Ascending aorta (tissue), 2 donors: Measurements from ENCODE around the gene TSPAN17. TPM values are rescaled to one million over a fixed set of nuclear protein-coding genes. Genes with fewer than 3 reads are reported as not detected.

Source experiments
- DNase-seq, 2 donors: peaks; one replicate each; pipeline ENCODE4 v3.0.0-alpha.2; 2019; ENCODE audit warnings: low spot score in 2 of 2
- H3K27ac ChIP-seq, 2 donors: fragments of 200-600 bp; sonication (generic); one replicate each; pipeline ENCODE4 v1.5.1; 2016 to 2017; ENCODE audit warnings: mild to moderate bottlenecking in 1 of 2
- H3K27me3 ChIP-seq: fragments of 200-600 bp; sonication (generic); one replicate; pipeline ENCODE4 v1.5.1; 2017
- H3K36me3 ChIP-seq, 2 donors: fragments of 200-600 bp; sonication (generic); one replicate each; pipeline ENCODE4 v1.5.1; 2016
- H3K4me1 ChIP-seq, 2 donors: fragments of 200-600 bp; sonication (generic); one replicate each; pipeline ENCODE4 v1.5.1; 2016 to 2017; ENCODE audit warnings: mild to moderate bottlenecking in 1 of 2
- H3K4me3 ChIP-seq, 2 donors: fragments of 200-600 bp; sonication (generic); one replicate each; pipeline ENCODE4 v1.5.1; 2016 to 2017; ENCODE audit warnings: mild to moderate bottlenecking in 1 of 2
- H3K9me3 ChIP-seq, 2 donors: fragments of 200-600 bp; sonication (generic); one replicate each; pipeline ENCODE4 v1.5.1; 2016
- intact Hi-C: fragments of 100-400 bp; cut with DNase I; formaldehyde crosslinking; loops from one replicate; pipeline ENCODE4 v1.15.1; 2023
- total RNA-seq: library from RNA; depleted of rRNA; stranded (reverse); fragments of >200 nt; gene quantifications from one replicate; pipeline ENCODE4 v1.1.0, GENCODE V29; 2016
- TF ChIP-seq, protein P1 (sequence below), 3 experiments: fragments of 200-600 bp in 2 of 3; fragments of 450-650 bp in 1 of 3; sonication (generic) in 2 of 3; IDR thresholded peaks; one replicate each; pipeline ENCODE4 v1.5.1; 2016 to 2019; ENCODE audit warnings: antibody characterized with exemption in 3 of 3, mild to moderate bottlenecking in 1 of 3, moderate library complexity in 1 of 3

The TSPAN17 gene
- total RNA-seq, 1 donor from 2014 or later, result 32.7 TPM

DNA sequence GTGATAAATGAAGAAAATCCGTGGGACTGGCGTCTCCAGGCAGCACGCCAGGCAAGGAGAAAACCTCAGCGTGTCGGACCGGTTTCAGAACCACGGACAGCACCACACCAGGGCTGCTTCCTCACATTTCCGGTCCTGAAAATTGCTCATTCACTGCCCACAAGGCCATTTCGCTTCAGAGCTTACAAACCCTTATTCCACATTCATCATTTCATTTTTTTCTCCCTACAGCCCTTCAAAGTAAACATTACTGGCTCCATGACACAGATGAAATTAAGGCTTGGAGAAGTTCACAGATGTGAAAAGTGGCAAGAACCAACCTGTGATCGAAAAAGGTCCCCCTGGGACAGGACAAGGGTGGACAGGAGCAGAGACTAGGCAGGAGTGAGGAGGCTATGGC lies 35.8 kb upstream of the TSPAN17 start:
- H3K36me3 ChIP-seq, result no peaks in the 10 kb centered on the region
- peaks cover 12% of the 10 kb centered on the region for H3K27me3 ChIP-seq
- no peak for DNase-seq
- intact Hi-C loops, result no loop called here
- no peak overlapping the region for H3K27ac ChIP-seq
- peaks cover 0 to 4% of the 10 kb centered on the region in 2 donors for H3K4me1 ChIP-seq
- H3K4me3 ChIP-seq, result no peak overlapping the region
- H3K9me3 ChIP-seq, result no peaks in the 10 kb centered on the region
- TF ChIP-seq, protein P1, sequence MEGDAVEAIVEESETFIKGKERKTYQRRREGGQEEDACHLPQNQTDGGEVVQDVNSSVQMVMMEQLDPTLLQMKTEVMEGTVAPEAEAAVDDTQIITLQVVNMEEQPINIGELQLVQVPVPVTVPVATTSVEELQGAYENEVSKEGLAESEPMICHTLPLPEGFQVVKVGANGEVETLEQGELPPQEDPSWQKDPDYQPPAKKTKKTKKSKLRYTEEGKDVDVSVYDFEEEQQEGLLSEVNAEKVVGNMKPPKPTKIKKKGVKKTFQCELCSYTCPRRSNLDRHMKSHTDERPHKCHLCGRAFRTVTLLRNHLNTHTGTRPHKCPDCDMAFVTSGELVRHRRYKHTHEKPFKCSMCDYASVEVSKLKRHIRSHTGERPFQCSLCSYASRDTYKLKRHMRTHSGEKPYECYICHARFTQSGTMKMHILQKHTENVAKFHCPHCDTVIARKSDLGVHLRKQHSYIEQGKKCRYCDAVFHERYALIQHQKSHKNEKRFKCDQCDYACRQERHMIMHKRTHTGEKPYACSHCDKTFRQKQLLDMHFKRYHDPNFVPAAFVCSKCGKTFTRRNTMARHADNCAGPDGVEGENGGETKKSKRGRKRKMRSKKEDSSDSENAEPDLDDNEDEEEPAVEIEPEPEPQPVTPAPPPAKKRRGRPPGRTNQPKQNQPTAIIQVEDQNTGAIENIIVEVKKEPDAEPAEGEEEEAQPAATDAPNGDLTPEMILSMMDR (IDR thresholded peaks at IDR 0.05), result no peak

- TF ChIP-seq, protein P1 (IDR thresholded peaks at IDR 0.05), result no peak
- DNase-seq, result no peak
- Histone ChIP-seq H3K9me3 (no peaks in the 10 kb centered on the region), H3K4me3 (no peak overlapping the region), H3K36me3 (no peaks in the 10 kb centered on the region), H3K27me3 (peaks cover 12% of the 10 kb centered on the region), H3K4me1 (peaks cover 0 to 4% of the 10 kb centered on the region in 2 donors), H3K27ac (no peak overlapping the region)
- intact Hi-C loops, result no loop called here
Measured at GRCh38 chr5:176612008-176612407, 35.3 kb upstream of the TSPAN17 start.

GRCh38 chr5:176612855-176613254 lies 34.4 kb upstream of the TSPAN17 start:
- Histone ChIP-seq H3K36me3 (no peaks in the 10 kb centered on the region), H3K9me3 (no peaks in the 10 kb centered on the region), H3K4me3 (no peak overlapping the region), H3K27ac (no peak overlapping the region), H3K4me1 (peaks cover 0 to 4% of the 10 kb centered on the region in 2 donors), H3K27me3 (peaks cover 12% of the 10 kb centered on the region)
- DNase-seq, result no peak
- TF ChIP-seq, protein P1 (IDR thresholded peaks at IDR 0.05), result no peak
- intact Hi-C loops, result no loop called here

GRCh38 chr5:176614805-176615478 lies 32.3 kb upstream of the TSPAN17 start:
- no peak overlapping the region for H3K27ac ChIP-seq
- intact Hi-C loops, result no loop called here
- TF ChIP-seq, protein P1 (IDR thresholded peaks at IDR 0.05), result no peak
- H3K27me3 ChIP-seq, result peaks cover 14% of the 10 kb centered on the region
- H3K4me3 ChIP-seq, result no peak overlapping the region
- H3K9me3 ChIP-seq, result no peaks in the 10 kb centered on the region
- peaks cover 0 to 5% of the 10 kb centered on the region in 2 donors for H3K4me1 ChIP-seq
- no peaks in the 10 kb centered on the region for H3K36me3 ChIP-seq
- no peak for DNase-seq

- H3K36me3 ChIP-seq, result no peaks in the 10 kb centered on the region
- no peak for DNase-seq
- peaks cover 24% of the 10 kb centered on the region for H3K27me3 ChIP-seq
- no peaks in the 10 kb centered on the region for H3K9me3 ChIP-seq
- TF ChIP-seq, protein P1 (IDR thresholded peaks at IDR 0.05), result no peak
- H3K4me1 ChIP-seq, result peaks cover 0 to 5% of the 10 kb centered on the region in 2 donors
- intact Hi-C loops, result no loop called here
- H3K27ac ChIP-seq, result no peak overlapping the region
- H3K4me3 ChIP-seq, result no peak overlapping the region
Measured at GRCh38 chr5:176616511-176616910, 30.8 kb upstream of the TSPAN17 start.
